Activated CD8-positive, alpha-beta memory T cell treated with anti-CD3 and anti-CD28 coated beads for 24 hours (primary cell): Measurements from ENCODE around the gene ATP6AP1.
A peak's percentile ranks its signal among the peaks of the same experiment; 100 is the strongest.
"Not testable (repeated sequence)": the region's sequence is repeated elsewhere in the genome, so short reads cannot be mapped to it uniquely, and the experiment has no call there.

Experiments
- DNase-seq: peaks from one replicate; pipeline ENCODE4 v3.0.0-alpha.2; 2020

Gene ATP6AP1, protein sequence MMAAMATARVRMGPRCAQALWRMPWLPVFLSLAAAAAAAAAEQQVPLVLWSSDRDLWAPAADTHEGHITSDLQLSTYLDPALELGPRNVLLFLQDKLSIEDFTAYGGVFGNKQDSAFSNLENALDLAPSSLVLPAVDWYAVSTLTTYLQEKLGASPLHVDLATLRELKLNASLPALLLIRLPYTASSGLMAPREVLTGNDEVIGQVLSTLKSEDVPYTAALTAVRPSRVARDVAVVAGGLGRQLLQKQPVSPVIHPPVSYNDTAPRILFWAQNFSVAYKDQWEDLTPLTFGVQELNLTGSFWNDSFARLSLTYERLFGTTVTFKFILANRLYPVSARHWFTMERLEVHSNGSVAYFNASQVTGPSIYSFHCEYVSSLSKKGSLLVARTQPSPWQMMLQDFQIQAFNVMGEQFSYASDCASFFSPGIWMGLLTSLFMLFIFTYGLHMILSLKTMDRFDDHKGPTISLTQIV

DNA sequence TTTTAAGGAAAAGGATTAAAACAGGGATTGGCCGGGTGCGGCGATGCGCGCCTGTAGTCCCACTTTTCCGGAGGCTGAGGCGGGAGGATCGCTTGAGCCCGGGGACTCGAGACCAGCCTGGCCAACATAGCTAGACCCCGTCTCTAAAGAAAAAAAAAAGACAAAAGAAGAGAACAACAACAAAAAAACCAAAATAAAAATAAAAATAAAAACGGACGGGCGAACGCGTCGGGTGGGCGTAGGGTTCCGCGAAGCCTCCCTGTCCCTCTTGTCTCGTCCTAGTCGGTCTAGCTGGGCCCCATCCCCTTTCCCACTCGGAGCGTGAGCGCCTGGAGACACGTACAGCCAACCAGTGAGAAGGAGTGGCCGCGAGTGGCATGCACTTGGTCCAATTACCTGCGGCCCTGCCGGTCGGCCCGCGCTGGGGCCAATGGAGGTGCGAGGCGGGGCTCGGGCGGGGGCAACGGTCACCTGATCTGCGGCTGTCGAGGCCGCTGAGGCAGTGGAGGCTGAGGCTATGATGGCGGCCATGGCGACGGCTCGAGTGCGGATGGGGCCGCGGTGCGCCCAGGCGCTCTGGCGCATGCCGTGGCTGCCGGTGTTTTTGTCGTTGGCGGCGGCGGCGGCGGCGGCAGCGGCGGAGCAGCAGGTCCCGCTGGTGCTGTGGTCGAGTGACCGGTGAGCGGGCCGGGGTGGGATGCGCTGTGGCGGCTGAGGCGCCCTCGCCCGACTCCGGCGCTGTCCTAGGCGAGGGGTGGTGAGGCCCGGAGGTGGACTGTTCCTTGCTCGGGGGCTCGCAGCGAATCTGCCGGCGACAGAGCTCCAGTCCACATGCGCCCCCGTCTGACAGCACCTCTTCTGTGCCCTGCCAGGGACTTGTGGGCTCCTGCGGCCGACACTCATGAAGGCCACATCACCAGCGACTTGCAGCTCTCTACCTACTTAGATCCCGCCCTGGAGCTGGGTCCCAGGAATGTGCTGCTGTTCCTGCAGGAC is at the start of gene ATP6AP1:
ATP6AP1 (plus strand) TSS at position 502 of the 996 bp plus-strand sequence; CDS start at position 518, 16 bp downstream.
- DNase-seq: peak; percentile 89

DNA sequence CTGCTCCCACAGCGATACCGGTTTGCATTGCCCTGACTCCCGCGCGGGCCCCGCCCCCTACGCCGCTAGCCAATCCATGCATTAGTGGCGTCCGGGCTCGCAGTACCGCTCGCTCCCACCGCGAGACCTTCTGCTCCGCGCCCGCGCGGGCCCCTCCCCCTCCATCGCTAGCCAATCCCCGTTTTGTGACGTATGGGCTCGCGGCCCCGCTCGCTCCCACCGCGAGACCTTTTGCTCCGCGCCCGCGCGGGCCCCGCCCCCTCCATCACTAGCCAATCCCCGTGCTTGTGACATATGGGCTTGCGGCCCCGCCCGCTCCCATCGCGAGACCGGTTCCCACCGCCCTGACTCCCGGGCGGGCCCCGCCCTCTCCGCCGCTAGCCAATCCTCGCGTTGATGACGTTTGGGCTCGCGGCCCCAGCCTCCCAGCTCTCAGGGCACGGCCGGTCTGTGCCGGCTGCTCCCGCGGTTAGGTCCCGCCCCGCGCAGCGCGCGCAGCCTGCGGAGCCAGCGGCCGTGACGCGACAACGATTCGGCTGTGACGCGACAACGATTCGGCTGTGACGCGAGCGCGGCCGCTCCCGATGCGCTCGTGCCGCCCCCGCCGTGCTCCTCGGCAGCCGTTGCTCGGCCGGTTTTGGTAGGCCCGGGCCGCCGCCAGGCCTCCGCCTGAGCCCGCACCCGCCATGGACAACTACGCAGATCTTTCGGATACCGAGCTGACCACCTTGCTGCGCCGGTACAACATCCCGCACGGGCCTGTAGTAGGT is 49.5 kb upstream of the ATP6AP1 start, which contains the start of gene EMD:
EMD (plus strand) TSS at position 497 of the 770 bp plus-strand sequence; CDS start at position 687, 190 bp downstream.
- DNase-seq: peak; percentile 94

DNA sequence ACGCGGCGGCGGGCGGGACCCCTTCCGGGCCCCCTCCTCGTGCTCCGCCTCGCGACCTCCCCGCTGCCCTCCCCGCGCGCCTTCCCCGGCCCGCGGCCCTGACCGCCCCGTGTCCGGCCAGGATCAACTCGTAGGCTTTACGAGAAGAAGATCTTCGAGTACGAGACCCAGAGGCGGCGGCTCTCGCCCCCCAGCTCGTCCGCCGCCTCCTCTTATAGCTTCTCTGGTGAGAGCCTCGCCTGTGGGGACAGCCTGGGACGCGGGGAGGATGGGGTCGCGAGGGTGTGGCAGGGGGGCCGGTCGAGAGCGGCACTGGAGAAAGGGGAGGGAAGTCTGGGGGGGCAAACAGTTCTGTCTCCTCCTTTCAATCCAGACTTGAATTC is 48.9 kb upstream of the ATP6AP1 start:
- DNase-seq: no peak

GRCh38 chrX:154380153-154380552 is 48.3 kb upstream of the ATP6AP1 start:
- no peak for DNase-seq

DNA sequence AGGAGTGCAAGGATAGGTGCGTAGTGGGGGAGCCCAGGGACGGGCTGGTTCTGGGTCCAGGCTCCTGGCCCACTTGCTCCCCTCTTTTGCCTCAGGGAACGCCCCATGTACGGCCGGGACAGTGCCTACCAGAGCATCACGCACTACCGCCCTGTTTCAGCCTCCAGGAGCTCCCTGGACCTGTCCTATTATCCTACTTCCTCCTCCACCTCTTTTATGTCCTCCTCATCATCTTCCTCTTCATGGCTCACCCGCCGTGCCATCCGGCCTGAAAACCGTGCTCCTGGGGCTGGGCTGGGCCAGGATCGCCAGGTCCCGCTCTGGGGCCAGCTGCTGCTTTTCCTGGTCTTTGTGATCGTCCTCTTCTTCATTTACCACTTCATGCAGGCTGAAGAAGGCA is 47.7 kb upstream of the ATP6AP1 start:
- no peak for DNase-seq

DNA sequence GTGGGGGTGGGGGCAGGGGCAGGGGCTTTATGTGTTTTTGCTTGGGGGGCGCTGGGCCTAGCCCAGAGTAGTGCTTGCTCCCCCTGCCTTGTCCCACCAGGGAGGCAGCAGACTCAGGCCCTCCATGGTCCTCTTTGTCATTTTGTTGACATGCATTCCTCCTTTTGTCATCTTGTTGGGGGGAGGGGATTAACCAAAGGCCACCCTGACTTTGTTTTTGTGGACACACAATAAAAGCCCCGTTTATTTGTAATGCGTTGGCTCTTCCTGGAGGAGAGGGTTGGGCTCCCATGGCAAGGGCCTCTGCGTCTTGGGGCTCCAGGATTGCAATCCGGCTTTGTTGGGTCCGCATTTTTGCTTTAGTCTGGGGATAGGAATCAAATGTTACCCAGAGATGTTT is 47.2 kb upstream of the ATP6AP1 start:
- no peak for DNase-seq

- no peak for DNase-seq
Measured at GRCh38 chrX:154382483-154383069, 45.9 kb upstream of the ATP6AP1 start.

DNA sequence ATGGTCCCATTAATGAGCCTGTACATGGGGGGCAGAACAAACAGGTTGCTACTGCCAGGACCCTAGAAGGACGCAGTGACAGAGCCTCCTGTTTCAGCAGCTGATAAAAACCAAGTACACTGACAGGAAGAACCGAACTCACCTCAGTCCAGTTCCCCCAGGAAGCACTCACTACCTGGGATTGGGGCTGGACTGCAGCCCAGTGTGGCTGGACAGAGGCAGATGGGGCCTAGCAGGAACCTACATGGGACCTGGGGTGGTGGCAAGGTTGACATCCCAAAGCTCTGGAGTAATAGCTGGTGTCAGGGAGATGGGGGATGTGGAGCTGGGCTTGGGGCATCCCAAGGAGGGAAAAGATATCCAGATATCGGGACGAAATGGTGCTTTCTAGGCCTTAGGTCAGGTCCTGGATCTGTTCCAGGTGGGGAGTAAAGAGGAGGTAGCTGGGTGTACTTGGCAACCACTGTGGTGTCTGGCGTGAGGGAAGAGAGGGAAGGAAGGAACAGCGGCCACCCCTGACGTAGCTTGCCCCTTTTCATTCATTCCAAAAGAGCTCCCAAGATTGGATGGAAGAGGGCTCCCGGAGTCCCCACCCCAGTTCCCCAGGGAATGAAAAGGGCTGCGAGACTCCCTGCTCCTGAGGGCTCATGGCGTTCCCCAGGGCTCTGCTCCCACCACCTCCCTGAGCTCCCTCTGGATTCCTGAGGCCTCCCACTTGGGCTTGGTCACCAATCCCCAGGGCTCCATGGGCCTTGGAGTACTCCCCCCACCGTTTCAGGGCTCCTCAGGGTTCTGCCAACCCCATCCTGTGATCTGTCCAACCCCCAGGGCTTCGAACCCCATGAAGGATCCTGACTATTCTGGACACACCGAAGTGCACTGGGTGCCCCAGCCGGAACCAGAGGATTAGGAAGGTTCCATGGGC is 44.9 kb upstream of the ATP6AP1 start:
- DNase-seq: no peak

GRCh38 chrX:154384284-154384892 is 44.1 kb upstream of the ATP6AP1 start:
- DNase-seq: no peak

DNA sequence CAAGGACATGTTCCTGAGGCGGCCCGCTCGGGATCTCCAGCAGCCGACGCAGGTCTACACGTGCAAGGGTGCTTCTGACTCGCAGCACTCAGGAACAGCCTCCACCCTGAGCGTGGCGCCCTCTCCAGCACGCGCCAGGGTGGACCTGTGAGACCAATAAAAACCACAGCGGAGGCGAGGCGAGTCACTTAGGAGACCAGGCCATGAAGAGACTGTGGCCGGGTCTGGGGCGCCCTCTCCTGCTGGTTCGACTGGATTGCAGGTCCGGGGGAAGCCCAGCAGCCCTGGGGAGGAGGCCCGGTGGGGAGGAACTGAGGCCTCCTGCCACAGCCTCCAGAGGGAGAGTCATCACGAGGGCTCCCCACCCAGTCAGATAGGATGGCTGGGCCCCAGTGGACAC is 40.4 kb upstream of the ATP6AP1 start:
- DNase-seq: not testable (repeated sequence)

DNA sequence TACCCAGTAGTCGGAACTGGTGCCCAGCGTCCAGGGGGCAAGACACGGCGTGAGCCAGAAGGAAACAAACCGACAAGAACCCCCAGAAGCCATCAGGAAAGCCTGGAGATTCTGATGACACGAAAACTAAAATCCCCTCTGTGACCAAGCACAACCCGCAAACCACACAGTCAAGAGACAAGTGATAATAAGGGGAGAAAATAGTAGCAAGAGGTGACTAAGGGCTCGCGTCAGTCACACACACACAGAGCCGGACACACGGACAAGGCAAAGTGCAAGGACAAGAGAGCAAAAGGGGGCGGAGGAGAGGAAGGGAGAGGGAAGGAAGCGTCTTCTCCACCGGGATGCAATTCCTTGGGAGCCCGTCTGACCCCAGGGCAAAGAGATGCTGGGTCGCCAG is 39.8 kb upstream of the ATP6AP1 start:
- not testable (repeated sequence) for DNase-seq

GRCh38 chrX:154389812-154390747 is 38.4 kb upstream of the ATP6AP1 start:
- DNase-seq: peak; percentile 82

DNA sequence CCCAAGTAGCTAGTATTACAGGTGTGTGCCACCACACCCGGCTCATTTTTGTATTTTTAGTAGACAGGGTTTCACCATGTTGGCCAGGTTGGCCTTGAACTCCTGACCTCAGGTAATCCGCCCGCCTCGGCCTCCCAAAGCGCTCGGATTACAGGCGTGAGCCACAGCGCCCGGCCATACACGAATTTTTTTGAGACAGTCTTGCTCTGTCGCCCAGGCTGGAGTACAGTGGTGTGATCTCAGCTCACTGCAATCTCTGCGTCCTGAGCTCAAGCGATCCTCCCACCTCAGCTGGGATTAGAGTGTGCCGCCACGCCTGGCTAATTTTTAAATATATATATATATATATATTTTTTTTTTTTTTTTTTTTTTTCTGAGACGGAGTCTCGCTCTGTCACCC is 32.1 kb upstream of the ATP6AP1 start:
- DNase-seq: peak; percentile 54

DNA sequence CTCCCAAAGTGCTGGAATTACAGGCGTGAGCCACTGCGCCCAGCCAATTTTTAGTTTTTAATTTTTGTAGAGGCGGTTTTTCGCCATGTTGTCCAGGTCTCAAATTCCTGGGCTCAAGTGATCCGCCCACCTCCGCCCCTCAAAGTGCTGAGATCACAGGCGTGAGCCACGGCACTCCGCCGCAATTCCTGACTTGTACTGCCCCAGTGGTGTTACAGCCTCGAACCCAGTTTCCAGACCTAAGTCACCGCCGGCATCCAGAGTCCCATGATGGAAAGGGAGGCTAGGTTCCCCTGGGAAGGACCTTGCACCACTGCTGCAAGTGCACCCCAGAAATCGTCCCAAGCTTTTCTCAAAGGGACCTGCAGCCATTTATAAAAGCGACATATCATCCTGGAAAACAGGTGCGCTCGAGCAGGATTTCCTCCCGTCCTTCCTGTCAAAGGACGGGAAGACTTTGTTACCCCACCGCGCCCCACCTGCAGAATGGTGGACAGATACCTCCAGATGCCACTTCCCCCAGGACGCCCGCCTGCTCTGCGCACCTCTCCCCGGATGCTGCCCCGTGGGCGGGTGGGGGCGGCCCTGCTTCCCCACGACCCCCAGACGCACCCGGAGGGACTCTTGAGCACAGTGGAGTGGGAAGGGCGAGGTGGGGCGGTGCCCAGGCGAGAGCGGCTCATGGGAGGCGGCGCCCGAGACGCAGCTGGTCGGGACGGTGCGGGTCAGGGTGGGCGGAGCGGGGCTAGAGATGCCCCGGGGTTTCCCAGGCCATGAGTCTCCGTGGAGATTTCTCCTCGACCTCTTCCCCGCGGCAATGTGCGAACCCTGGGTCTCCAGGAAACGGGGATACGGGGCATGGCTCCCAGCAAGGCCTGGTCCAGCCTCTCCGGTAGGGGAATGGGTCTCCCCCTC is 31.2 kb upstream of the ATP6AP1 start:
- peak; percentile 88 for DNase-seq

DNA sequence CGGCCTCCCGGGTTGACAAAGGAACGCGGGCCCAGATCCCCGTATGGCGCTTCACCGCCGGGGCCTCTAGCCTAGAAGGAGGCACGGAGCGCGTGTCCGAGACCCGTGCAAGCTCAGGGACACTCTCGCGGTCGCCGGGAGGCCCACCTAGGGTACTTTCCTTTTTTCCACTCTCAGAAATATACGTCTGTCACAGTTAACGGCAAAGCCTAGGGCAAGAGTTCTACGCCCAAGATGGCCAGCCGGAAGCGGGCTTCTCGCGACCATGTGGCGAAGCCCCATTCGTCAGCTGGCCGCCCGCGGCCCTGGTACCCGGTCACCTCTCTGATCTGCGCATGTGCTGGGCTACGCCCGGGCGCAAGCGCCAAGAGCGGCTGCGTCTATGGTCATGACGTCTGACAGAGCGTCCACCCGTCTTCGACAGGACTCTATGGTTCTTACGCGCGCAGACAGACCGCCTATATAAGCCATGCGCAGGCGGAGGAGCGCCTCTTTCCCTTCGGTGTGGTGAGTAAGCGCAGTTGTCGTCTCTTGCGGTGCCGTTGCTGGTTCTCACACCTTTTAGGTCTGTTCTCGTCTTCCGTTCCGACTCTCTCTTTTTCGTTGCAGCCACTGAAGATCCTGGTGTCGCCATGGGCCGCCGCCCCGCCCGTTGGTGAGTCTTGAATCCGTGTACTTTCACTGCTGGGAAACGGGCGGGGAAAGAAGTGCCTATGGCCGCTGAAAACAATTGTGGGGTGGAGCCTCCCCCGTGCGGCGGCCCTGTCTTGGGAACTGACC is 30.4 kb upstream of the ATP6AP1 start, which contains the start of gene RPL10:
RPL10 (plus strand) TSS at position 490 of the 780 bp plus-strand sequence; CDS start at position 633, 143 bp downstream.
- peak; percentile 89 for DNase-seq

DNA sequence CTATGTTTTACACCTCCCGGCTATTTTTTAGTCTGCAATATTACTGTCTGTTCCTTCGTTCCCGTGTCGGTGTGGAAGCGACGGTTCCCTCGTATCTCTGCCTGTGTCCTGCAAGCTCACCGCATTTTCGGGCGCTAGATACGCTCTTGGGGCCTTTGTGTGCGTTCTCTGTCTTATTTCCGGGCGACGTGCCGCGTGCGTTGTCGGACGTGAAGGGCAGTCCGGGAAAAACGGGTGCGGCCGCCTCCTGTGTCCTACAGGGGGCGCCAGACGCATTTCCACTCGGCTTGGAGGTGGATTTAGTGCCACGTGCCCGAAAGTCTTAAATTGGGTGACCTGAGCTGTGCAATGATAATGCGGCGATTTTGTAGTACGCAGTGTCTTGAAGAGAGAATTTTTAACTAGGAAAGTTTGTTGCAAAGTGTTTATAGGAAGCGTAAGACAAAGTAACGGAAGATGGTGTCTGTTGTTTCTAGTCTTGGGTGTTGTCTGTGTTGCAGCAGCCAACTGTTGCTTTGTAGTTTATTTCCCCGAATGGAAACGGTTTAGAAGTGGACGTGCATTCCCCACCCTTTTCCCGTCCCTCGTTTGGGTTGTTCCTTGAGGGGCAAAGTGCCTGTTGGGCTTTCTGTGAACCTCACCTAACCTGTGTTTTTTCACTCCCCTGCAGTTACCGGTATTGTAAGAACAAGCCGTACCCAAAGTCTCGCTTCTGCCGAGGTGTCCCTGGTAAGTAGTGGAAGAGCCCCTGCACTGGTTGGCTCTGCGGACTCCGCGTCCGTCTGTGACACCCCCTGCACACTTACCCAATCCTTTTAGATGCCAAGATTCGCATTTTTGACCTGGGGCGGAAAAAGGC is 29.6 kb upstream of the ATP6AP1 start:
- DNase-seq: peak; percentile 91
